Lung (tissue), 12 donors: ENCODE results near the gene TMED8. TPM values are rescaled to one million over a fixed set of nuclear protein-coding genes. Genes with fewer than 3 reads are reported as not detected.

Source experiments
- ATAC-seq: fragments of 200-7000 bp; cut with Tn5 transposase; one replicate; pipeline ENCODE4 v1.9.1; 2020; ENCODE audit warnings: moderate number of reproducible peaks; ENCODE audit not compliant: insufficient read depth, low FRiP score
- DNase-seq, 3 donors: peaks; one replicate each; pipeline ENCODE4 v3.0.0-alpha.2; 2013 to 2017
- H3K27ac ChIP-seq, 2 donors: one replicate each; pipeline ENCODE4 v1.5.1; 2013; ENCODE audit warnings: mild to moderate bottlenecking in 2 of 2, moderate library complexity in 2 of 2, control low read depth in 1 of 2, inconsistent platforms in 1 of 2, low read depth in 1 of 2, low read length in 1 of 2
- H3K27me3 ChIP-seq, 3 donors: one replicate each; pipeline ENCODE4 v1.5.1; 2013; ENCODE audit warnings: low read length in 2 of 3; ENCODE audit not compliant: control insufficient read depth in 3 of 3, insufficient read depth in 3 of 3
- H3K36me3 ChIP-seq, 4 donors: one replicate each; pipeline ENCODE4 v1.5.1; 2013; ENCODE audit warnings: low read length in 4 of 4, mild to moderate bottlenecking in 1 of 4, moderate library complexity in 1 of 4; ENCODE audit not compliant: control insufficient read depth in 4 of 4, insufficient read depth in 4 of 4
- H3K4me1 ChIP-seq, 5 donors: one replicate each; pipeline ENCODE4 v1.5.1; 2013; ENCODE audit warnings: low read length in 5 of 5, mild to moderate bottlenecking in 2 of 5, moderate library complexity in 1 of 5; ENCODE audit not compliant: control insufficient read depth in 5 of 5, insufficient read depth in 5 of 5
- H3K4me3 ChIP-seq: one replicate; pipeline ENCODE4 v1.5.1; 2013; ENCODE audit warnings: mild to moderate bottlenecking, control low read depth, moderate library complexity
- H3K9ac ChIP-seq, 2 donors: one replicate each; pipeline ENCODE4 v1.5.1; 2013; ENCODE audit warnings: low read length in 2 of 2, control low read depth in 1 of 2; ENCODE audit not compliant: insufficient read depth in 1 of 2
- H3K9me3 ChIP-seq, 4 donors: one replicate each; pipeline ENCODE4 v1.5.1; 2013; ENCODE audit warnings: low read length in 3 of 4, mild to moderate bottlenecking in 1 of 4, moderate library complexity in 1 of 4; ENCODE audit not compliant: control insufficient read depth in 4 of 4, insufficient read depth in 3 of 4
- CTCF ChIP-seq: IDR thresholded peaks from 2 replicates; pipeline ENCODE4 v1.5.1; 2012; ENCODE audit warnings: mild to moderate bottlenecking; ENCODE audit errors: control extremely low read depth, extremely low read depth
- WGBS, 2 donors: extraction: QIAGEN DNeasy Blood & Tissue Kit; methylation state at CpG; one replicate each; pipeline ENCODE4 v1.1.7; 2013; 5-methylcytosine and 5-hydroxymethylcytosine counted together
- polyA plus RNA-seq, 2 donors: library from polyadenylated mRNA; stranded (reverse); fragments of 200-250 nt; gene quantifications; one replicate each; pipeline ENCODE4 v1.2.1, GENCODE V29; 2013
- total RNA-seq, 2 donors: library from RNA; depleted of rRNA in 1 of 2; stranded (reverse); fragments of >200 nt in 1 of 2; gene quantifications; one replicate each; pipeline ENCODE4 v1.2.1, GENCODE V29; 2014 to 2021
- donor health status: control.
- donor health status: control.
- donor health status: Bipolar disorder and iron deficiency.
- donor health status: healthy.
- donor health status: DM: yes; HTN: yes; CAD: no.

TMED8 gene
- total and polyA plus RNA-seq, 4 donors = 4.0 to 15.4 (median 7.7) TPM

- WGBS, 2 donors = 89 to 92% methylated on average over 5 of the region's 5 CpGs
- TF ChIP-seq CTCF = no peak
- Histone ChIP-seq H3K9me3 (no peaks in the 10 kb centered on the region), H3K9ac (no peak overlapping the region), H3K4me1 (no peaks in the 10 kb centered on the region), H3K4me3 (no peak overlapping the region), H3K27me3 (no peaks in the 10 kb centered on the region), H3K36me3 (peaks cover 38 to 52% (median 43%) of the 10 kb centered on the region in 4 donors), H3K27ac (no peak overlapping the region)
- DNase-seq = no peak
- ATAC-seq = no peak
Measured at GRCh38 chr14:77286576-77286975, 90.3 kb downstream of the TMED8 start.

Other genes with a start within 250 kb of the TMED8 start
- gene ZDHHC22, start 235.3 kb downstream of the TMED8 start, total RNA-seq = not detected
- under 1 TPM in 1 of 2 donors, not detected in 1; 0.02 TPM for gene ZDHHC22, start 235.3 kb downstream of the TMED8 start, polyA plus RNA-seq
- 1 to 10 TPM in 1 of 2 donors, under 1 TPM in 1; 0.48 to 1.2 TPM for gene TMEM63C, start 195.3 kb downstream of the TMED8 start, total RNA-seq
- under 1 TPM; 0.20 to 0.41 TPM for gene TMEM63C, start 195.3 kb downstream of the TMED8 start, polyA plus RNA-seq
- not detected for gene NGB, start 105.9 kb downstream of the TMED8 start, total RNA-seq
- gene NGB, start 105.9 kb downstream of the TMED8 start, polyA plus RNA-seq = not detected
- 10 to 100 TPM; 14.0 to 43.1 TPM for gene POMT2, start 56.2 kb downstream of the TMED8 start, total RNA-seq
- gene POMT2, start 56.2 kb downstream of the TMED8 start, polyA plus RNA-seq = 10 to 100 TPM in 1 of 2 donors, 1 to 10 TPM in 1; 10.0 to 14.3 TPM
- 10 to 100 TPM in 1 of 2 donors, 1 to 10 TPM in 1; 7.9 to 20.2 TPM for gene GSTZ1, start 56.1 kb downstream of the TMED8 start, total RNA-seq
- gene GSTZ1, start 56.1 kb downstream of the TMED8 start, polyA plus RNA-seq = 10 to 100 TPM; 17.0 to 27.0 TPM
- gene SAMD15, start 285 bp upstream of the TMED8 start, total RNA-seq = 10 to 100 TPM in 1 of 2 donors, 1 to 10 TPM in 1; 5.9 to 12.5 TPM
- 1 to 10 TPM in 1 of 2 donors, under 1 TPM in 1; 0.71 to 1.2 TPM for gene SAMD15, start 285 bp upstream of the TMED8 start, polyA plus RNA-seq
- gene NOXRED1, start 46.4 kb upstream of the TMED8 start, total RNA-seq = under 1 TPM; 0.43 to 0.94 TPM
- gene NOXRED1, start 46.4 kb upstream of the TMED8 start, polyA plus RNA-seq = under 1 TPM; 0.23 to 0.30 TPM
- gene VIPAS39, start 80.5 kb upstream of the TMED8 start, total RNA-seq = 10 to 100 TPM; 16.0 to 22.8 TPM
- 10 to 100 TPM in 1 of 2 donors, 1 to 10 TPM in 1; 7.7 to 12.3 TPM for gene VIPAS39, start 80.5 kb upstream of the TMED8 start, polyA plus RNA-seq
- gene AHSA1, start 81.0 kb upstream of the TMED8 start, total RNA-seq = 10 to 100 TPM; 90.4 to 98.5 TPM
- gene AHSA1, start 81.0 kb upstream of the TMED8 start, polyA plus RNA-seq = 100 to 1,000 TPM in 1 of 2 donors, 10 to 100 TPM in 1; 84.5 to 119 TPM
- not detected for gene ISM2, start 121.7 kb upstream of the TMED8 start, total RNA-seq
- gene ISM2, start 121.7 kb upstream of the TMED8 start, polyA plus RNA-seq = under 1 TPM in 1 of 2 donors, not detected in 1; 0.02 TPM
- 10 to 100 TPM; 31.0 to 48.6 TPM for gene SPTLC2, start 239.5 kb upstream of the TMED8 start, total RNA-seq
- gene SPTLC2, start 239.5 kb upstream of the TMED8 start, polyA plus RNA-seq = 10 to 100 TPM in 1 of 2 donors, 1 to 10 TPM in 1; 8.1 to 24.3 TPM